WERI-Rb-1 (cell line): Measurements from ENCODE around the gene TMED3.

Source experiments
- DNase-seq: peaks from one replicate; pipeline ENCODE4 v3.0.0-alpha.2; 2020
- H3K27ac ChIP-seq: fragments of 250-450 bp; sonication (Bioruptor Pico); 2 replicates; pipeline ENCODE4 v1.5.1; 2020; ENCODE audit warnings: mild to moderate bottlenecking, moderate library complexity
- H3K27me3 ChIP-seq: fragments of 250-450 bp; sonication (Bioruptor Pico); 2 replicates; pipeline ENCODE4 v1.5.1; 2021; ENCODE audit warnings: mild to moderate bottlenecking, low read depth, moderate library complexity; ENCODE audit not compliant: insufficient read depth, severe bottlenecking
- H3K36me3 ChIP-seq: fragments of 250-450 bp; sonication (Bioruptor Pico); 2 replicates; pipeline ENCODE4 v1.5.1; 2020; ENCODE audit warnings: mild to moderate bottlenecking, moderate library complexity
- H3K4me3 ChIP-seq: 2 replicates; pipeline ENCODE4 v1.5.1; 2011; ENCODE audit warnings: low read depth, mild to moderate bottlenecking, control low read depth, low read length
- H3K9me3 ChIP-seq: fragments of 250-450 bp; sonication (Bioruptor Pico); 2 replicates; pipeline ENCODE4 v1.5.1; 2021; ENCODE audit warnings: mild to moderate bottlenecking, moderate library complexity; ENCODE audit not compliant: severe bottlenecking
- TF ChIP-seq, protein P1 (sequence below): IDR thresholded peaks from 2 replicates; pipeline ENCODE4 v1.5.1; 2011; ENCODE audit warnings: low read depth, mild to moderate bottlenecking, control low read depth, inconsistent platforms, low read length

TMED3 gene

DNA sequence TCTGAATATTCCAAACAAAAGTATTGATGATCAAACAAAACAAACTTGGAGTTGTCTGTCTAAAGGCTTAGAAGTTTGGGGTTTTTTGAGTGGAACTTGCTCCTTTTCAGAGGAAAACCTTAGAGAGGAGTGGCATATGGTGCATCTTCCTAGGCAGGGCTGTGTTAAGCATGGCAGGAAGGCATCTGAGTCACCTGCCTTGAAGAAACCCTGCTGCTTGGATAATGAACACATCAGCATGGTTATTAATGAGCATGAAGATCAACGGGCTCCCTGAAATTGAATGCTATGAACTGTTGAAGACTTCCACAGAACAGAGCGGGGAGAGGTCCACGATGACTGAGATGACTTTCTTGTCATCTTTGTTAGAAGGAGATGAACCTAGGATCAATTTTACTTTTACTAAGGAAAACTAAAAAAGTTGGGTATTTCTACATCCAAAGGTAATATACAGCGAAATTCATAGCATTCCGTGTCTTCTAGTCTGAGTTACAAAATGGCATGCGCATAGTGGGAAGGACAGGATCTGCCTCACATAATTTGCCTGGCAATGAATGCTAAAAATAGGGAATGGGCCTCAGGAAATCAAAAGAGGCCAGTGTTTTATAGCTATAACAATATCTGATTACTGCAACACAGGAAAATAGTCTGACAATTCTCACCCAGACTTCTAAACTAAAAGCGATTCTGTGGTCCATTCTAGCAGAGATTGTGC is 11.6 kb upstream of the TMED3 start:
- no peaks in the 10 kb centered on the region for H3K27me3 ChIP-seq

DNA sequence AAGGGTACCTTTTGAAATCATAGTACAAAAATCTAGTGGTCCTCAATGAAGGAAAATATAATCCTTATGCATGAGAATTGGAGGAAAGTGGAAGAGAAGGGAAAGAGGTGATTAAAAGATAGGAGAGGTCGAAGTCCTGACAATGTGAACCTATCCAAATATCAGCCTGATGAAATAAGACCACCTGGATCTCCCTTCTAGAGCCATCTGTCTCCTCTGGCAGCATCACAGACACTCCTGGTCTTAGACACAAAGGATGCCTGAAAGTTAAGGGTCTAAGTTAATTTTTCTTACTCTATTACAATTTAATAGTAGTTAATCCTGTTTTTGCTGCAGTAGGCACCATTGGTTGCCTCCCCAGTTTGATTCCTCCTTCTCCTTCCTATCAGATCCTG is 11.1 kb upstream of the TMED3 start:
- Histone ChIP-seq H3K9me3 (no peaks in the 10 kb centered on the region), H3K27ac (no peak overlapping the region; the same call in 1 of the 2 replicates), H3K36me3 (no peaks in the 10 kb centered on the region), H3K4me3 (no peak overlapping the region), H3K27me3 (no peaks in the 10 kb centered on the region)
- TF ChIP-seq, protein P1, sequence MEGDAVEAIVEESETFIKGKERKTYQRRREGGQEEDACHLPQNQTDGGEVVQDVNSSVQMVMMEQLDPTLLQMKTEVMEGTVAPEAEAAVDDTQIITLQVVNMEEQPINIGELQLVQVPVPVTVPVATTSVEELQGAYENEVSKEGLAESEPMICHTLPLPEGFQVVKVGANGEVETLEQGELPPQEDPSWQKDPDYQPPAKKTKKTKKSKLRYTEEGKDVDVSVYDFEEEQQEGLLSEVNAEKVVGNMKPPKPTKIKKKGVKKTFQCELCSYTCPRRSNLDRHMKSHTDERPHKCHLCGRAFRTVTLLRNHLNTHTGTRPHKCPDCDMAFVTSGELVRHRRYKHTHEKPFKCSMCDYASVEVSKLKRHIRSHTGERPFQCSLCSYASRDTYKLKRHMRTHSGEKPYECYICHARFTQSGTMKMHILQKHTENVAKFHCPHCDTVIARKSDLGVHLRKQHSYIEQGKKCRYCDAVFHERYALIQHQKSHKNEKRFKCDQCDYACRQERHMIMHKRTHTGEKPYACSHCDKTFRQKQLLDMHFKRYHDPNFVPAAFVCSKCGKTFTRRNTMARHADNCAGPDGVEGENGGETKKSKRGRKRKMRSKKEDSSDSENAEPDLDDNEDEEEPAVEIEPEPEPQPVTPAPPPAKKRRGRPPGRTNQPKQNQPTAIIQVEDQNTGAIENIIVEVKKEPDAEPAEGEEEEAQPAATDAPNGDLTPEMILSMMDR: no peak
- DNase-seq: no peak

More for the DNA sequence above, 11.6 kb upstream of the TMED3 start:
- H3K27ac ChIP-seq: peak overlapping the region; percentile 58
- H3K9me3 ChIP-seq: no peaks in the 10 kb centered on the region
- no peak for DNase-seq
- no peaks in the 10 kb centered on the region for H3K36me3 ChIP-seq
- TF ChIP-seq, protein P1: no peak
- H3K4me3 ChIP-seq: no peak overlapping the region

DNA sequence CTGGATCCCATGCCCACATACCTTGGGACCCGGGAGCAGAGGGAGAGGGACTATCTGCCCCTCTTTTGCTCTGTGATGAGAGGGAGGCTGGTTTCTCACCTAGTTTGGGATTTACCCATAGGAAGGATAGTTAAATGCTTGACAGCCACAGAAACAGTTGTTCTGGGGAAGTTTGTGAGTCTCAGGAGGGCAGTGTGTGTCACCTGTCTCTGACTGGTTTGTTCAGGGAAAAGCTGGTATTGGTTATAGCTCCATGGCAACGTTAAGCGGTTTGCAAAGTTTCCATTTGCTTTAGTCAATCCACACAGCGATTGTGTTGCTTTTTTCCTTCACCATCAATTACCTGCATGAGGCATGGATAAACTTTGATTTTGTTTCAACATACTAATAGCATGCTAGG is 3.7 kb upstream of the TMED3 start:
- no peaks in the 10 kb centered on the region for H3K27me3 ChIP-seq
- no peak for DNase-seq
- no peak overlapping the region for H3K27ac ChIP-seq
- no peaks in the 10 kb centered on the region for H3K9me3 ChIP-seq
- H3K36me3 ChIP-seq: peaks cover 3% of the 10 kb centered on the region
- TF ChIP-seq, protein P1: no peak
- H3K4me3 ChIP-seq: no peak overlapping the region

DNA sequence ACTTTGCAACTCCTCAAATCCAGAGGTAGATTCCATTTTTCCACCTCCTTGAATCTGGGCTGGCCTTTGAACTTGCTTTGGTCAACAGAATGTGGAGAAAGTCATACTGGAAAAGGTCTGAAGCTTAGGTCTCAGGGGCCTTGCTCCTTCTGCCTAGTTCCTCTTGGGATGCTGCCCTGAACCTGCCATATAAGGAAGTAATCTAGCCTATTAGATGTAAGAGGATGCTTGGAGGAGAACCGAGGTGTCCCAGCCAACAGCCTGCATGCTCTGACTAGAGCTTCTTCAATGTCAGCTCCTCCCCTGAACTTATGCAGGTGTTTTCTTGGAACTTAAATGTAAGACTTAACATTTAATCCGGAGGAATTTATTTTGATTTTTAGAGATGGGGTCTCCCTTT is 2.0 kb upstream of the TMED3 start:
- Histone ChIP-seq H3K27ac (no peak overlapping the region), H3K27me3 (no peaks in the 10 kb centered on the region), H3K9me3 (no peaks in the 10 kb centered on the region), H3K36me3 (peaks cover 11% of the 10 kb centered on the region), H3K4me3 (no peak overlapping the region)
- no peak for DNase-seq
- TF ChIP-seq, protein P1: no peak

DNA sequence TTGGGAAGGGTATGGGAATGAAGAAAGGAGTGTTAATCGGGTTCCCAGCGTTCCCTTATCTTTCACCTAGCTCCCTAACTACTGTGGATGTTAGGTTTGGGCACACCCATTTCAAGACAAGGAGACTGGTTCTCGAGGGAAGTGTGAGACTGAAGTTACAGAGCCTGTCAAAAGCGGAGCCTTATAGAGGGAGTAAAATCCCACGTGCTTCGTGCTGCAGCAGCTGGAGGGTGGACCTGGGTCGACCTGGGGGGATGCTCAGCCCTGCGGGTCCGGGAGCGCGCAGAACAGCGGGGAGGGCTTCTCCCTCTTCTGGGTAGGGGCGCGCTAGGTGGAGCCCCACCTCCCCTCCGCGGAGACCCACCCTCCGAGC is 314 bp upstream of the TMED3 start:
- Histone ChIP-seq H3K27me3 (no peaks in the 10 kb centered on the region), H3K4me3 (peak overlapping the region; percentile 52), H3K9me3 (no peaks in the 10 kb centered on the region), H3K27ac (peak overlapping the region; percentile 42; the same call in 1 of the 2 replicates), H3K36me3 (peaks cover 28% of the 10 kb centered on the region)
- TF ChIP-seq, protein P1: no peak
- DNase-seq: no peak
